Nephron (organoid): Measurements from ENCODE around the gene LENEP.

ENCODE experiments used
- H3K27ac Mint-ChIP-seq, 3 experiments: 2 replicates each; pipeline ENCODE4 v1.8.0; 2020; ENCODE audit warnings: mixed read lengths in 3 of 3, mild to moderate bottlenecking in 2 of 3, moderate library complexity in 1 of 3
- H3K27me3 Mint-ChIP-seq: 2 replicates; pipeline ENCODE4 v1.8.0; 2021; ENCODE audit warnings: low read depth, mild to moderate bottlenecking, moderate library complexity, mixed read lengths
- H3K36me3 Mint-ChIP-seq: 2 replicates; pipeline ENCODE4 v1.8.0; 2020; ENCODE audit warnings: low read depth, mixed read lengths
- H3K4me1 Mint-ChIP-seq: 2 replicates; pipeline ENCODE4 v1.8.0; 2020; ENCODE audit warnings: mixed read lengths
- H3K4me3 Mint-ChIP-seq, 3 experiments: 2 replicates each; pipeline ENCODE4 v1.8.0; 2020; ENCODE audit warnings: mild to moderate bottlenecking in 3 of 3, mixed read lengths in 3 of 3, moderate library complexity in 2 of 3
- H3K9me3 Mint-ChIP-seq: 2 replicates; pipeline ENCODE4 v1.8.0; 2020; ENCODE audit warnings: mixed read lengths
- TF ChIP-seq, protein P1 (sequence below), 3 experiments: fragments of 200-600 bp; sonication (generic); IDR thresholded peaks; one replicate each; pipeline ENCODE4 v1.5.0; 2021; ENCODE audit warnings: antibody characterized with exemption in 3 of 3; ENCODE audit not compliant: unreplicated experiment in 3 of 3

The LENEP gene

DNA sequence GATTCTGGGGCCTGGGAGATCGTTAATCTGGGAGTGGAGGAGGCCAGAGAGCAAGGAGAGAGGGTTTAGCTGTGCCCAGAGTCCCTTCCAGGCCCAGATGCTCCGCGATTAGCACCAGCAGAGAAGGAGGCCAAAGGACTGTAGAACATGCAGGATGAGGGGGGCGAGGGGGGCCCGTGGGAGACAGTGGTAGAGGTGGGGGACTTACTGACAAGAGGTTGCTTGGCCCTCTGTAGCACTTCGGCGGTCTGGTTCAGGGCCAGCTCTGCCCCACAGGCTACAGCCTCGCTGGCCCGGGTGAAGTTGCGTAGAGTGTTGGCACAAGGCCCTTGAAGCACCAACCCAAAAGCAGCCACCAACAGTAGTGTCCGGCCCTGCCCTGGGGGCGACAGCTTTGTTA is 39.5 kb downstream of the LENEP start:
- H3K9me3 Mint-ChIP-seq: no peaks in the 10 kb centered on the region
- H3K4me1 Mint-ChIP-seq: no peaks in the 10 kb centered on the region
- H3K27ac Mint-ChIP-seq: no peak overlapping the region
- H3K36me3 Mint-ChIP-seq: no peaks in the 10 kb centered on the region
- H3K4me3 Mint-ChIP-seq: no peak overlapping the region
- TF ChIP-seq, protein P1, sequence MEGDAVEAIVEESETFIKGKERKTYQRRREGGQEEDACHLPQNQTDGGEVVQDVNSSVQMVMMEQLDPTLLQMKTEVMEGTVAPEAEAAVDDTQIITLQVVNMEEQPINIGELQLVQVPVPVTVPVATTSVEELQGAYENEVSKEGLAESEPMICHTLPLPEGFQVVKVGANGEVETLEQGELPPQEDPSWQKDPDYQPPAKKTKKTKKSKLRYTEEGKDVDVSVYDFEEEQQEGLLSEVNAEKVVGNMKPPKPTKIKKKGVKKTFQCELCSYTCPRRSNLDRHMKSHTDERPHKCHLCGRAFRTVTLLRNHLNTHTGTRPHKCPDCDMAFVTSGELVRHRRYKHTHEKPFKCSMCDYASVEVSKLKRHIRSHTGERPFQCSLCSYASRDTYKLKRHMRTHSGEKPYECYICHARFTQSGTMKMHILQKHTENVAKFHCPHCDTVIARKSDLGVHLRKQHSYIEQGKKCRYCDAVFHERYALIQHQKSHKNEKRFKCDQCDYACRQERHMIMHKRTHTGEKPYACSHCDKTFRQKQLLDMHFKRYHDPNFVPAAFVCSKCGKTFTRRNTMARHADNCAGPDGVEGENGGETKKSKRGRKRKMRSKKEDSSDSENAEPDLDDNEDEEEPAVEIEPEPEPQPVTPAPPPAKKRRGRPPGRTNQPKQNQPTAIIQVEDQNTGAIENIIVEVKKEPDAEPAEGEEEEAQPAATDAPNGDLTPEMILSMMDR (IDR thresholded peaks at IDR 0.05; ENCODE audit: unreplicated experiment in 3 of 3): no peak
- H3K27me3 Mint-ChIP-seq: peaks cover 2% of the 10 kb centered on the region

- Mint-ChIP-seq H3K4me1 (no peaks in the 10 kb centered on the region), H3K27ac (no peak within 1 kb of the TSS), H3K36me3 (no peaks in the 10 kb centered on the region), H3K4me3 (no peak within 1 kb of the TSS), H3K9me3 (no peaks in the 10 kb centered on the region), H3K27me3 (peaks cover 7% of the 10 kb centered on the region)
- TF ChIP-seq, protein P1 (IDR thresholded peaks at IDR 0.05; ENCODE audit: unreplicated experiment in 3 of 3): no peak
Measured at GRCh38 chr1:155033524-155033923, 40.1 kb downstream of the LENEP start, which contains the start of the genes DCST1 and DCST2. Gene DCST1, plus strand, starts transcription at chr1:155033824. Its CDS starts 213 bp downstream, at chr1:155034037. Gene DCST2, minus strand, starts transcription at chr1:155033781. Its CDS starts 80 bp downstream, at chr1:155033701.

- H3K4me3 Mint-ChIP-seq: no peak overlapping the region
- H3K27ac Mint-ChIP-seq: no peak overlapping the region
- H3K9me3 Mint-ChIP-seq: no peaks in the 10 kb centered on the region
- H3K36me3 Mint-ChIP-seq: no peaks in the 10 kb centered on the region
- TF ChIP-seq, protein P1 (IDR thresholded peaks at IDR 0.05; ENCODE audit: unreplicated experiment in 3 of 3): no peak
- peaks cover 7% of the 10 kb centered on the region for H3K27me3 Mint-ChIP-seq
- H3K4me1 Mint-ChIP-seq: no peaks in the 10 kb centered on the region
Measured at GRCh38 chr1:155034318-155035208, 41.2 kb downstream of the LENEP start.

- no peaks in the 10 kb centered on the region for H3K9me3 Mint-ChIP-seq
- H3K27ac Mint-ChIP-seq: no peak overlapping the region
- TF ChIP-seq, protein P1 (IDR thresholded peaks at IDR 0.05; ENCODE audit: unreplicated experiment in 3 of 3): no peak
- no peaks in the 10 kb centered on the region for H3K4me1 Mint-ChIP-seq
- H3K27me3 Mint-ChIP-seq: peaks cover 7% of the 10 kb centered on the region
- no peaks in the 10 kb centered on the region for H3K36me3 Mint-ChIP-seq
- H3K4me3 Mint-ChIP-seq: no peak overlapping the region
Measured at GRCh38 chr1:155035936-155036335, 42.5 kb downstream of the LENEP start.

DNA sequence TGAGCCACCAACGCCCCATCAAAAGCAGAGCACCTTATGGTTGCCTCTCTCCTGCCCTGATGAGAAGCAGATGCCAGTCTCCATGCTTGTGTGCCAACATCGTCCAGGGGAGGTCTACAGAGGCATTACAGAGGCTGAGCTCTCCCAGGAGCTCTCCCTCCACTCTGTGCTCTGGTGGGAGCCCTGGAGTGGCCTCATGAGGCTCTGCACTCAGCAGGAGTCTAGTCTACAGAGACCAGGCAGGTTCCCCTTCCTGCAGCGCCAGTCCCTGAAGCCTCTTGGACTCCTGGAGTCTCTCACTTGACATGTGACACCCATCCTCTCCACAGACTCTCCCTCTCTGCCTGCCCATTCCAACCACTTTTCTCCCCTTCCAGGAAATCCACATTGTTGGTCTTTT is 43.7 kb downstream of the LENEP start:
- TF ChIP-seq, protein P1 (IDR thresholded peaks at IDR 0.05; ENCODE audit: unreplicated experiment in 3 of 3): no peak
- no peak overlapping the region for H3K4me3 Mint-ChIP-seq
- H3K36me3 Mint-ChIP-seq: no peaks in the 10 kb centered on the region
- peaks cover 7% of the 10 kb centered on the region for H3K27me3 Mint-ChIP-seq
- no peaks in the 10 kb centered on the region for H3K4me1 Mint-ChIP-seq
- no peak overlapping the region for H3K27ac Mint-ChIP-seq
- H3K9me3 Mint-ChIP-seq: no peaks in the 10 kb centered on the region
